Globus pallidus (tissue), 1 donor: ENCODE data around the gene ARSD.
"Not testable (repeated sequence)": the region's sequence is repeated elsewhere in the genome, so short reads cannot be mapped to it uniquely, and the experiment has no call there.

ENCODE experiments used
- DNase-seq: peaks from one replicate; pipeline ENCODE4 v3.0.0-alpha.2; 2015; ENCODE audit warnings: low spot score

ARSD gene

DNA sequence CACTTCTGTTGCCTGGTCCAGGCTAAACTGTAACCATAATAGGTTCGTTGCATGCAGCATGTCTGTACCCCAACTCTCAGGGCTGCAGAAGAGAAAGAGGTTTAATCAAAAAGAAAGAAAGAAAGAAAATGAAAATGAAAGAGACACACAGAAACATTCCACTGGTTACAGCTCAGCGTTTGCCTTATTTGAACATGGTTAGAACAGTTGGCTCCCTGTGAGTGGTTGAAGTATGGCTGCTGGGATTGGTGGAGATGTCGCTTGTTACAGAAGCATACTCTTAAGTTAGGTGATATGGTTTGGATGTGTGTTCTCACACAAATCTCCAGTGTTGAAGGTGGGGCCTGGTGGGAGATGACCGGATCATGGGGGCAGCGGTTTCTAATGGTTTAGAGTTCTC is 36.3 kb downstream of the ARSD start:
- DNase-seq, result no peak

DNA sequence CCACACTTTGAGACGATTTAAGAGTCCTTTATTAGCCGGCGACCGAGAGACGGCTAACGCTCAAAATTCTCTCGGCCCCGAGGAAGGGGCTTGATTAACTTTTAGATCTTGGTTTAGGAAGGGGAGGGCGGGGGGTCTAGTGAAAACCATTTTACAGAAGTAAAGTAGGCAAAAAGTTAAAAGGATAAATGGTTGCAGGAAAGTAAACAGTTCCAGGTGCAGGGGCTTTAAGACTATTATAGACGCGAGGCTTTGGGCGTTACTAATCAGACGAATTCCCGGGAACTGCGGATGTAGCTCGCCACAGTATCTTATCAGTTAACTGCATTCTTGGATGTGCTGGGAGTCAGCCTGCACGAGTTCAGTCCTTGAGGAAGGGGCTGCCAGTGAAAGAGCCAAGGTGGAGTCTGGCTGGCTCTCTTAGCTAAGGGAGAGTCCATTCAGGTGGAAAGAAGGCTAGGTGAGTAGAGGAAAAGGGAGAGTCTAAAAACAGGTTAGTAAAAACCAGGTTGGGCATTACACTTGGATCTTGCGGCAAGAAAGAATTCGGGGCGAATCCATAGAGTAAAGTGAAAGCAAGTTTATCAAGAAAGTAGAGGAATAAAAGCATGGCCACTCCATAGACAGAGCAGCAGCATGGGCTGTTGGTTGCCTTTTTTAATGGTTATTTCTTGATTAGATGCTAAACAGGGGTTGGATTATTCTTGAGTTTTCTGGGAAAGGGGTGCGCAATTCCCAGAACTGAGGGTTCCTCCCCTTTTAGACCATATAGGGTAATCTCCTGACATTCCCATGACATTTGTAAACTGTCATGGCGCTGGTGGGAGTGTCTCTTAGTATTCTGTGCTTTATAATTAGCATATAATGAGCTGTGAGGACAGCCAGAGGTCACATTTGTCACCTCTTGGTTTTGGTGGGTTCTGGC is 38.3 kb downstream of the ARSD start:
- DNase-seq, result not testable (repeated sequence)

DNA sequence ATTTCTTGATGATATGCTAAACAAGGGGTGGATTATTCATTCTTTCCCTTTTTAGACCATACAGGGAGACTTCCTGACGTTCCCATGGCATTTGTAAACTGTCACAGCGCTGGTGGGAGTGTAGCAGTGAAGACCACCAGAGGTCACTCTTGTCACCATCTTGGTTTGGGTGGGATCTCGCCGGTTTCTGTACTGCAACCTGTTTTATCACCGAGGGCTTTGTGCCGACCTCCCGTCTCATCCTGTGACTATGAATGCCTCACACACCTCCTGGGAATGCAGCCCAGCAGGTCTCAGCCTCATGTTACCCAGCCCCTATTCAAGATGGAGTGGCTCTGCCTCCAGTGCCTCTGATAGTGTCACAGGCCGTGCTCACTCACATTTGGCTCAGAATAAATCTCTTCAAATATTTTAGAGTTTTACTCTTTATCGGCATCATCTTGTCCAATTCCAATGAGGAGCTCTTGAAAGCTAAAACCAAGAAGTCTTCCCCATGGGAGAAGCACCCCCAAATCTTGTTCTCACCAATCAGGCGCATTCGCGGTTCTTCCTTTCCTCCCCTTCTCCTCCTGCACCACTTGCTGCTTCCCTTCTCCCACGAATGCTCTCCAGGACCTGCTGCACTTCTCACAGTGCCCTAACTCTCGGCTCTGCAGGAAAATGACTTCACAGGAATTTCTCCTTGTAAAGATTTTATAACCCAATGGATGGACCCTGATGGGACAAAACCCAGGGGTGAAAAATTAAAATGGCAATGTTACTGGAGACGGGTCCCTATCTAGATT is 39.2 kb downstream of the ARSD start:
- not testable (repeated sequence) for DNase-seq

DNA sequence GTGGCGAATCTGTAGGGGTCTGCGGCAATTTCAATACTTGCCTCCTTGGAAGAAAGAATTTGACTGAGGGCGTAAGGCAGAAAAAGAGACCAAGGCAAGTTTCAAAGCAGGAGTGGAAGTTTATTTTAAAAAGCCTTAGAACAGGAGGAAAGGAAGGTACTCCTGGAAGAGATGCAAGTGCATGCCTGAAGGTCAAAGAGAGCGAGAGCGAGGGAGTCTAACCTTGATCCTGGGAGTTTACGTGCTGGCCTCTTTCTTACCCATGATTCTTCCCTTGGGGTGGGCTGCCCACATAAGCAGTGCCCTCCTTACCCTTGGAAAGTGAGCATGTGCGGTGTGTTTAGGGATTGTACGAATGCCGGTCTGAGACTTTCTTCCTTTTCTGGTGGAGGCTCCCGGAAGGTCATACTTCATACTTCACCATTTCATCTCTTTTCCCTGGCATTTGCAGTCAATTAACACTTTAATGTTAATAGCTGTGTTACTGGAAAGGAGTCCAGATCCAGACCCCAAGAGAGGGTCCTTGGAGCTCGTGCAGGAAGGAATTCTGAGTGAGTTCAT is 40.0 kb downstream of the ARSD start:
- DNase-seq, result no peak

DNA sequence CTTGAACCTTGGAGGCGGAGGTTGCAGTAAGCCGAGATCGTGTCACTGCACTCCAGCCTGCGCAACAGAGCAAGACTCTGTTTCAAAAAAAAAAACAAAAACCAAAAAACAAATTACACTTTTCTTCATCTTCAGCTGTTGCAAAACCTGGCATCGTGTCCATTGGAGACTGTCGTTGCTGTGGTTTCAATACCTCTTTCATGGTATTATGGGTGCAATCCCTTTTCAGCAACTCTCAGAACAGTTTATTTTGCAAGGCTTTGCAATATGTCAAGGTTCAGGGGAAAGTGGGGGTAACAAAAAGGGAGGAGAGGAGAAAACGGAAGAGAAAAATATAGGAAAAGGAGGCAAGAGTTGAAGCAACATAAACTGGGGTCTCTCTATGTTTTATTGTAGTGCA is 40.8 kb downstream of the ARSD start:
- no peak for DNase-seq

DNA sequence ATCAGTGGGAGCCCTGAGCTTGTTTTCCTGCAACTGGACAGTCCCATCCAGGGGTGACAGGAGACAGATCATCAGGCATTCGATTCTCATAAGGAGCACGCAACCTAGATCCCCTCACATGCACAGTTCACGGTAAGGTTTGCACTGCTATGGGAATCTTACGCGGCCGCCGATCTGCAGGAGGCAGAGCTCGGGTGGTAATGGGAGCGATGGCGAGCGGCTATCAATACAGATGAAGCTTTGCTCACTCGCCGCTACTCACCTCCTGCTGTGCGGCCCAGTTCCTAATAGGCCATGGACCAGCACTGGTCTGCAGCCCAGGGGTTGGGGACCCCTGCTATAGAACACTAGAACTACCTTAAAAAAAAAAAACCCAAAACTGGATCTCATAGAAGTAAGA is 45.4 kb downstream of the ARSD start:
- DNase-seq, result no peak

DNA sequence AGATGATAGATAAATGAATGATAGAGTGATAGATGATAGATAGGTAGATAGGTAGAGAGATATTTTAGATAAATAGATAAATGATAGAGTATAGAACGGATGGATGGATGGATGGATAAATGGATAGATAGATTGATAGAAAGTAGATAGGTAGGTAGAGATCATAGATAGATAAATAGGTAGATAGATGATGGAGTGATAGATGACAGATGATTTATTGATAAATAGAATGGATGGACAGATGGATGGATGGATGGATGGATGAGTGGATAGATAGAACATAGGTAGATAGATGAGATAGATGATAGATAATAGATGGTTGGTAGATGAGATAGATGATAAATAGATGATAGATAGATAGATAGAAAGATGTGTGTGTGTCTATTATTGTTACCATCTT is 49.5 kb downstream of the ARSD start:
- DNase-seq, result no peak

DNA sequence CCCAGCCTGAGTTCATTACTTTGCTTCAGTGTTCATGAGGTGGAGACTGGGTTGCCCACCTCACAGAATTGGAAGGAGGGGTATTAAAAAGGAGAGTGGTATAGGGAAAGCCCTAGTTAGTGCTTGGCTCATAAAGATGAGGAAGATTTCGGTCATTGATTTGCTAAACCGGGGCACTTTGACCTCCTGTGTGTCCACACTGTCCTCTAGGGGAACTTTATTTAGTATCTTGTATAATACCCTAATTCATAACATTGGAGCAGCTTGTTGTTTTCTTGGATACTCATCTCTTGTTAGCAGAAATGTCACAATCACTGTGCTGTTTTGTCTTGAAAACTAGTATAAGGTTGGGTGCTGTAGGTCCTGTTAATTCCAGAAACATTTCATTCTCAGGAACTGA is 50.6 kb downstream of the ARSD start:
- DNase-seq, result no peak

DNA sequence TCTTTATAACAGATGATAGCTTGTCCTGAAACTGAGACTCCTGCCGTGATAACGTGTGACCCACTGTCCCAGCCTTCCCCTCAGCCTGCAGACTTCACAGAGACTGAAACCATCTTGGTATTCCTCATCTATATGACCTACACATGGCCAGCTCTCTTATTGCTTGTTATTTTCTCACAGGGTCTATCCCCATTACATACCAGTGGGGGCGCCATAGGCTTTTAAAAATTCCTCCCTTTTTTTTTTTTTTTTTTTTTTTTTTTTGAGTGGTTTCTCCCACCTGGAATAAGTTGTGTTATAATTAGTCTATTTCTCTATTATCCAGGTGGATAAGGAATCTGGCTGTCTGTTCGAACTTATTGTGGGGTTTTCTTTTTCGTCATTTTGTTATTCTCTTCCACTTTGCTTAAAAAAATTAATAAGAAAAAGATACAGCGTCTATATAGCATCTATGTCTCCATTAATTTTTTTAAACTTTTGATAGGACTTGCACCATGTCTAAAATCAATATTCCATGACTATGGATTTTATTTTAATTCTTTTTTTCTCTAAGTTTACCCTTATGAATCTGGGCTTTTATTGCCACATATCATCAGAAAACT is 53.2 kb downstream of the ARSD start:
- DNase-seq, result no peak

DNA sequence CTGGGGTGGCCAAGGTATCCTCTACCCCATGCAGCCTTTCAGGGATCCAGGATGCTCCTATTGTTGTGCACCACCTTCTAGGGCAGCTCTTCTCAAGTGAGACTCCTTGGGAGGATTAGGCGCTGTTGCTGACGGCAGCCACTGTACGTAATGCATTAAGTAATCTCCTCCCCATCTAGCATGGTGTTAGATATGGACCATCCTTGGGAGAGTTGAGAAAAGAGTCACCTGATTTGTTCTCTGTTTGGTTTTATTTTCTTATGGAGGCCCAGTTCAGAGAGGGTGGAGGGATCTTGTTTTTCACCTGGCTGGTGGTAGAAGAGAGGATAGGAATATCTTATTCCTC is 54.0 kb downstream of the ARSD start:
- DNase-seq, result no peak

DNA sequence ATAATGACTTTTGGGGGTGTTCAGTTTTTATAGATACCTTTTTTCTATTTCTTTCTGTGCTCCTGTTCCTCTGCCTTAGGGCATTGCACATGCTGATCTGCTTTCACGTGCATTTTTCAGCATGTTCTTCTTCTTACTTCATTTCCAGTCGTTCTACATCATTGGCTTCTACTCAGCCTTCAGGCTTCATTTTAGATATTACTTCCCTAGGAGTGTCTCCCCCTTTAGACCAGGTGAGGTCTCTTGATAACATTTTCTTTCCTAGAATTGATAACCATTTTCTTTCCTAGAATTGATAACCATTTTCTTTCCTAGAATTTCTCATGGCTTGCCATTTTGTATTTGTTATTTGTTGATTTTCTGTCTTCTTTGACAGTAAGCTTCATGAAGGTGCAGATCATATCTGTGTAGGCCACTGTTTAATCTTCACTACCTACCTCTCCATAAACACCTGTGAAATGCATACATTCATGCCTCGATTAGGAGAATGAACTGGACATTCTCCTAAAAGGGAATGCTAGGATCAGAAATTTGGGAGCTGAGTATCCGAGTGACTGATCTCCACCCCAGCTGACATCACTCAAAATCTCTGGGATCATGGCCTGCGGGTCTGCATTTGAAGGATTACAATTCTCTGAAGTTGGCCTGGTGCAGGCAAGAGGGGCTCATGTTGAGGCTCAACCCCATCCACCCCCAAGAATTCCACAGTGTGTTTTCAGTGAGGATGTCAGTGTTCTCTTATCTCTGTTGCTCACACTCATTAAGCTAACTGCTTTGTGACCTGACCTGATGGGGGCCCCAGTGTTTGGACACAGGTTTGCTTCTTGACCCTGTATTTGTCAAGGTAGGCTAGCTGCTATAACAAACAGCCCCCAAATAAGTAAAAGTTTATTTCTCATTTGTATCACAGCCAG is 54.7 kb downstream of the ARSD start:
- DNase-seq, result no peak

DNA sequence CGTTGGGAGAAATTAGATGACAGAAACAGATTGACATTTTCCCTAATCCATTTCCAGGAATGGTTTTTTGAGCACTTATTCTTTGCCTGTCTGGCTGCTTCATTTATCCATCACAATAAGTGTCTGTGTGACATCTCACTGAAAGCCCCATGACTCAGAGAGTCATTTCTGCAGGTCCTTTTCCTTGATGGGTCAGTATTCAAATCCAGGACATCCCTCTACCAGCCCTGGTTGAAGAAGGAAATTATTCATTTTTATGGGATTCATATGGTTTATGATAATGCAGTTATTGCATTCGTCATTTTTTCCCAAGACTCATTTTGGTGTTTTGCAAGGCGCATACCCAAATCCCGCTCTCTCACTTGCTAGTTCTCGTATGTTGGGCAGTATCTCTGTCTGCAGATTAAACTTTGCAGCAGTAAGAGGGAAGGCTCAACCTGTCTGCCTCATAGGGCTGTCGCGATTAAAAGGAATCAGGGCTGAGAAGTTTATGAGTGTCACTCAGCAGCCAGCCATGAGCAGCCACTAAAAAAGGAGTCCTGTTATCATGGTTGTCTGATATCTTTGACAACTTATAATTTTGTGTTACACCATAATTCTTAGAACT is 56.4 kb downstream of the ARSD start:
- DNase-seq, result no peak

DNA sequence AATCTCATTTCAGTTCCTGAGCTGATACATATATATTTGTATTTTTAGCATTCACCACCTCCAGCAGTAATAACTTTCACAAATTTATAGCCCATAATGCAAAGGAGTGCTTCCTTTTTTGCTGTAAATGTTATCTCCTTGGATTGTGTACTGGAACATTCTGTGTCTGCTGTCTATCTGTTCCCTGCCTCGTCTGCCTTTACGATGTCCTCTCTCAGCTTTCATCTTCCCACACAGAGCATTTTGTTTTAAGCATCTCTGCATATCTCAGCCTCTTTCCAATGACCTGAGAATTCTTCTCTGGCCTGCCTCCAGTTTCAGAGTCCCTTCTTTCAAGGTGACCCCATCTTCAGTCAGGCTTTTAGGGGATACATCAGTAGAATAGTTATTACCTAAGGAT is 57.3 kb downstream of the ARSD start:
- DNase-seq, result no peak

DNA sequence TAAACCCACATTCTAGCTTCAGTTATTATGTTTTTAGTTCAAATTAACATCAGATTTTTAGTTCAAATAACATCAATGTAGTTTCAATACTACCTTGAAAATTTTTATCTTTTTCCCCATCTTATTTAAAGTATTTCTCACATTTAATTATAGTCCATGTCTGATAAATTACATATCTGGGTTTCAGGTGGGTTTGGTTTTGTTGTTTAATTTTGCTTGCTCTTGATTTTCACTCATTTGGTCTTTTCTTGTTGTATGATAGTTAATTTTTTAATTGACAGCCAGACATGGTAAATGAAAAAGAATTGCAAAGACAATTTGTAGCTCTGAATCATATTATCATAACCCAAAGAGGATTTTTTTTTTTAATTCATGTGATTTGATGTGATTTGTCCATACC is 58.5 kb downstream of the ARSD start:
- no peak for DNase-seq

DNA sequence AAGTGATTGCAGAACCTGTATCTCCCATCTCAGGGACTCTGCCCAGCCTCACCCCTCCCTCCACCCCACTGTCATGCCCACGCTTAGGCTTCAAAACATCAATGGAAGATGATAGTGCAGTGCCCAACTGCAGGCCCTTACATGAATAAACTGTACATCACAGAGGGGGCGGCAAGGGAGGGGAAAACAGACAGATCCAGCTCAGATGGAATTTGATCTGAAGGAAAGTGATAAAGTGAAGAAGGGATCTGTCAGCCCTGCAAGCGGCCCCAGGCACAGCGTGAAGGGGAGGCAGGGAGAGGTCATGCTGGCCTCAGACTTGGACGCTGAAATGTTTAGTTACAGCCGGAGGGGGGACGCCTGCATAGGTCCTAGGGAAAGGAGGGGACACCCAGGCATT is 61.9 kb downstream of the ARSD start:
- DNase-seq, result no peak

DNA sequence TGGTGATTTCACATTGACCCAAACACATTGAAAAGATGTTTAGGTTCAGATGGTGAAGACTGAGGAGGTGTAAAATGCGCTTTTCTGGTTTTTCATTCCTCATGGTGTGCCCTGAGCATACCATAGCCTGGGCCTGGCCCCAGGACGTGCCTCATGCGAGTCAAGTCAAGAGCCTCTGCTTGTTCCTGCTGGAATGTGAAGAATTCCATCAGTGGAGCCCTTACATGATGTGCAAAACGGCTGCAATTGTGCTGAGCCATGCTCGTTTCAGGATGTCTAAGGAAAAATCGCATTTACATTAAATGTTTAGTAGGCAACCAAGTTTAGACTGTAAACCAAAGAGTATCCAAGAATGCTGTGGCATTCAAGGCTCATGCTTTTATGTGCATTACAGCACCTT is 65.5 kb downstream of the ARSD start:
- no peak for DNase-seq

DNA sequence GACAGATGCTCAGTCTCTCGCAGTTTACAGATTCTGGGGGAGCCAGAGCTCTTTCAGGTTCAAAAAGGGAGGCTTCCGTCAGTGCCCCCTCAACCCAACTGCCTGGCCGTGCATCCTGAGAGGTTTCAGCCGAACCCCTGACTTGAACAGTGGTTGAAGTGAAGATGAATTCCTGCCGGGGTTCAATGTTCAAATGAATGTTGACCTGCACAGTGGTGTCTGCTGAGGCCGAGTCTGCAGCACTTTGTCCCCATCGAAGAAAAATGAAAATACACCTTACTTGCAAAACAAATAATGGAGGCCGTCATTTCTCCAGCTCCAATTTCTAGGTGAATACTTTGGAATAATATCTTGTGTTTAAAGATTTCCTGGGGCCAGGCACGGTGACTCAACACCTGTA is 66.7 kb downstream of the ARSD start:
- DNase-seq, result no peak

DNA sequence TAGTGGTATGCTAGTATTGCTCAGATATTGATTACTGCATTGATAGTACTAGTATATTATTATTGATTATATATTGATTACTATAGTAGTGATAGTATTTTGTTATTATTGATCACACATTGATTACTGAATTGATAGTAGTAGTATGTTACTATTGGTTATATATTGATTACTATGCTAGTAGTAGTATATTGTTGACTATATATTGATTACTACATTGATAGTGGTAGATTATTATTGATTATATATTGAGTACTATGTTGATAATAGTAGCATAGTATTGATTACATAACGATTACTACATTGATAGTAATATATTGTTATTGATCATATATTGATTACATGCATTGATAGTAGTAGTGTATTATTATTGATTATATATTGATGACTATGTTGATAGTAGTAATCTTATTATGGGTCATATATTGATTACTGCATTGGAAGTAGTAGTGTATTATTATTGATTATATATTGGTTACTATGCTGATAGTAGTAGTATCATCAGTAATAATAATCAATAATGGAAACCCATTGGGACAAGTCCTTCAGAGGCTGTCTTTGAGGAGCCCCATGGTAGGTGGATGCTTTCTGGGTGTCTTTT is 69.8 kb downstream of the ARSD start:
- no peak for DNase-seq

DNA sequence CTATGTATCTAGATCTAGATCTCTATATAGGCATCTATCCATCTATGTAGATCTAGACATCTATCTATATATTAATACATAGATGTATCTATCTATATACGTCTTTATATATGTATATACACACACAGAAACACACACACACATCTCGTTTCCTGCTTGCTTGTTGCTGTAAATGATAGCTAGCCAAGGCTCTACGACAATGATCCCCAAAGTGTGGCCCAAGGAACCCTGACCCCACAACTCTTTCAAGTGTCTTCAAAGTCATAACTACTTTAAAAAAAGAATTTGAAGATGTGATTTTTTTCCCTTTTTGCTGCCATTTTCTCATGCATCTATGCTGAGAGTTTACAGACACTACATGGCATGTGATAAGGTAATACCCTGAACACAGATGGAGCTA is 71.6 kb downstream of the ARSD start:
- DNase-seq, result no peak

DNA sequence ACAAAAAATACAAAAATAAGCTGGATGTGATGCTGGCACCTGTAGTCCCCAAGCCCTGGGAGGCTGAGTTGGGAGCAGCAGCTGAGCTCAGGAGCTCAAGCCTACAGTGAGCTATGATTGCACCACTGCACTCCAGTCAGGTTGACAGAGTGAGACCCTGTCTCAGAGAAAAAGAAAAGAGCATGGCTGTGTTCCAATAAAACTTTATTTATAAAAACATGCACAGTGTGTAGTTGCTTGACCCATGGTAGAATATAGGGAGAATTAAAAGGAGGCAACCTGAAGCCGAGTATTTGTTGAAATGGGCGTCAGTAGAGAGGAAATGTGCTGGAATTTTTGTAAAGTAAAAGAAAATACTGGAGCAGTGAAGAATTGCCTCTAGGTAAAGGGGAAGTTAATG is 73.4 kb downstream of the ARSD start:
- no peak for DNase-seq

DNA sequence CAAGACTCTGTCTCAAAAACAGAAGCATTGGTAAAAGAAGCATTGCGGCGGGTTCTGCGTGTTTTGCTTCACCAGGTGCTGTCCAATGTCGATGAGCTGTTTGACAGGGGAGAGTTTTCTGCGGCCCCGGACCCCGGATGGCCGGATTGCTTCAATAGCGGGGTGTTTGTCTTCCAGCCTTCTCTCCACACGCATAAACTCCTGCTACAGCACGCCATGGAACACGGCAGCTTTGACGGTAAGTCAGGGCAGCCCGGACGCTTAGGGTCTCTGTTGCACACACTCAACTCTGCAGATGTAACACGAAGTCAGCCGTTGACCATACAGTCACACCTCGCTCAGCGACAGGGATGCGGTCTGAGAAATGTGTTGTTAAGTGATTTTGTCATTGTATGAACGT is 74.2 kb downstream of the ARSD start:
- DNase-seq, result no peak
